GM21619 (cell line): ENCODE data around the gene BMPR1A.
A peak's percentile ranks its signal among the peaks of the same experiment; 100 is the strongest.

Experiments
- ATAC-seq: cut with Tn5 transposase; IDR thresholded peaks from one replicate; pipeline ENCODE4 v1.9.1; 2021; ENCODE audit not compliant: unreplicated experiment

Gene BMPR1A

GRCh38 chr10:86759073-86759672 is 2.8 kb downstream of the BMPR1A start:
- no peak for ATAC-seq

- ATAC-seq, result no peak
Measured at GRCh38 chr10:86763404-86763803, 7.0 kb downstream of the BMPR1A start.

GRCh38 chr10:86765548-86765947 is 9.1 kb downstream of the BMPR1A start:
- ATAC-seq, result no peak

GRCh38 chr10:86768412-86769062 is 12.1 kb downstream of the BMPR1A start:
- no peak for ATAC-seq

- no peak for ATAC-seq
Measured at GRCh38 chr10:86769991-86770390, 13.6 kb downstream of the BMPR1A start.

- no peak for ATAC-seq
Measured at GRCh38 chr10:86770412-86770960, 14.1 kb downstream of the BMPR1A start.

- no peak for ATAC-seq
Measured at GRCh38 chr10:86773498-86773897, 17.1 kb downstream of the BMPR1A start.

- peak; percentile 88 for ATAC-seq
Measured at GRCh38 chr10:86775056-86775869, 18.8 kb downstream of the BMPR1A start.

- no peak for ATAC-seq
Measured at GRCh38 chr10:86775870-86776180, 19.4 kb downstream of the BMPR1A start.

GRCh38 chr10:86779220-86780017 is 23.0 kb downstream of the BMPR1A start:
- no peak for ATAC-seq

GRCh38 chr10:86782701-86783418 is 26.4 kb downstream of the BMPR1A start:
- ATAC-seq, result peak; percentile 77

- ATAC-seq, result no peak
Measured at GRCh38 chr10:86785037-86785436, 28.6 kb downstream of the BMPR1A start.

GRCh38 chr10:86785968-86786367 is 29.5 kb downstream of the BMPR1A start:
- ATAC-seq, result no peak

- no peak for ATAC-seq
Measured at GRCh38 chr10:86786368-86786767, 29.9 kb downstream of the BMPR1A start.

GRCh38 chr10:86790394-86790793 is 34.0 kb downstream of the BMPR1A start:
- no peak for ATAC-seq

GRCh38 chr10:86792461-86793167 is 36.2 kb downstream of the BMPR1A start:
- ATAC-seq, result no peak

GRCh38 chr10:86793696-86794095 is 37.3 kb downstream of the BMPR1A start:
- ATAC-seq, result no peak

- ATAC-seq, result no peak
Measured at GRCh38 chr10:86795353-86795752, 38.9 kb downstream of the BMPR1A start.

- no peak for ATAC-seq
Measured at GRCh38 chr10:86798025-86798424, 41.6 kb downstream of the BMPR1A start.

- ATAC-seq, result peak; percentile 75
Measured at GRCh38 chr10:86798611-86799010, 42.2 kb downstream of the BMPR1A start.
